ENCODE data around the gene MSH6. TPM values are rescaled to one million over a fixed set of nuclear protein-coding genes. Genes with fewer than 3 reads are reported as not detected.
"Not testable (repeated sequence)": the region's sequence is repeated elsewhere in the genome, so short reads cannot be mapped to it uniquely, and the experiment has no call there.

Gene MSH6
- total RNA-seq, 2 experiments from 2014 or later = 119 to 166 TPM

GRCh38 chr2:47843407-47843806 is 60.5 kb downstream of the MSH6 start:
- CTCF ChIA-PET = interaction anchor here (0.6 to 1.2 kb wide), 4 partner anchors 14 to 59 kb away, joined by 3 to 5 read pairs (median 4); no protein-coding TSS in a partner anchor

GRCh38 chr2:47844162-47844561 is 61.2 kb downstream of the MSH6 start:
- ChIA-PET CTCF (interaction anchor here (0.6 kb wide), 1 partner anchor 58 kb away, joined by 4 read pairs; no protein-coding TSS in a partner anchor), POLR2A (no interaction called here)
- intact Hi-C loops (cut with DNase I, micrococcal nuclease) = no loop called here
- Mint-ChIP-seq H3K27me3 (no peaks in the 10 kb centered on the region), H3K27ac (peak overlapping the region; percentile 2), H3K36me3 (ENCODE audit: low read depth) (peaks cover 10% of the 10 kb centered on the region), H3K9me3 (ENCODE audit: low read depth) (no peaks in the 10 kb centered on the region), H3K4me1 (peaks cover 35% of the 10 kb centered on the region), H3K4me3 (no peak overlapping the region)
- DNase-seq (no peak), ATAC-seq (no peak)

More at GRCh38 chr2:47843407-47843806, 60.5 kb downstream of the MSH6 start:
- Mint-ChIP-seq H3K27ac (no peak overlapping the region), H3K4me1 (peaks cover 35% of the 10 kb centered on the region), H3K9me3 (ENCODE audit: low read depth) (no peaks in the 10 kb centered on the region), H3K27me3 (no peaks in the 10 kb centered on the region), H3K36me3 (ENCODE audit: low read depth) (peaks cover 14% of the 10 kb centered on the region), H3K4me3 (no peak overlapping the region)
- POLR2A ChIA-PET = no interaction called here
- DNase-seq (no peak), ATAC-seq (no peak)
- intact Hi-C loops (cut with DNase I, micrococcal nuclease) = no loop called here

- intact Hi-C loops (cut with DNase I, micrococcal nuclease) = no loop called here
- peaks cover 8% of the 10 kb centered on the region for H3K36me3 Mint-ChIP-seq (ENCODE audit: low read depth)
- no peak for DNase-seq
- ChIA-PET POLR2A (no interaction called here), CTCF (interaction anchor here (0.7 to 0.8 kb wide), 2 partner anchors 402 to 1928 kb away, joined by 3 read pairs; no protein-coding TSS in a partner anchor)
- no peaks in the 10 kb centered on the region for H3K27me3 Mint-ChIP-seq
- H3K27ac Mint-ChIP-seq = no peak overlapping the region
- peaks cover 44% of the 10 kb centered on the region for H3K4me1 Mint-ChIP-seq
- H3K4me3 Mint-ChIP-seq = no peak overlapping the region
- ATAC-seq = no peak
- H3K9me3 Mint-ChIP-seq (ENCODE audit: low read depth) = no peaks in the 10 kb centered on the region
Observed at GRCh38 chr2:47849368-47849767, 66.4 kb downstream of the MSH6 start.

- Mint-ChIP-seq H3K36me3 (ENCODE audit: low read depth) (peaks cover 8% of the 10 kb centered on the region), H3K4me3 (no peak overlapping the region), H3K27me3 (no peaks in the 10 kb centered on the region), H3K4me1 (peaks cover 39% of the 10 kb centered on the region), H3K27ac (peak overlapping the region; percentile 21), H3K9me3 (ENCODE audit: low read depth) (no peaks in the 10 kb centered on the region)
- intact Hi-C loops (cut with DNase I, micrococcal nuclease) = no loop called here
- DNase-seq = no peak
- ChIA-PET CTCF (interaction anchor here (1.1 to 1.2 kb wide), 2 partner anchors 8 to 10 kb away, joined by 3 read pairs; no protein-coding TSS in a partner anchor), POLR2A (no interaction called here)
- ATAC-seq = peak; percentile 26
Observed at GRCh38 chr2:47850198-47850597, 67.3 kb downstream of the MSH6 start.

- H3K27me3 Mint-ChIP-seq; POLR2A ChIA-PET; DNase-seq; H3K4me3 Mint-ChIP-seq; H3K27ac Mint-ChIP-seq; H3K36me3 Mint-ChIP-seq (ENCODE audit: low read depth); ATAC-seq; intact Hi-C loops (cut with DNase I, micrococcal nuclease); H3K9me3 Mint-ChIP-seq (ENCODE audit: low read depth): not testable (repeated sequence)
- H3K4me1 Mint-ChIP-seq = peaks cover 58% of the 10 kb centered on the region
- CTCF ChIA-PET = interaction anchor here (0.9 to 1.3 kb wide), 3 partner anchors 10 to 36 kb away, joined by 4 to 5 read pairs (median 4); no protein-coding TSS in a partner anchor
Observed at GRCh38 chr2:47853067-47853777, 70.3 kb downstream of the MSH6 start.

Other genes starting within 250 kb of the MSH6 start
- under 1 TPM; 0.19 to 0.25 TPM for gene KCNK12, start 212.2 kb upstream of the MSH6 start, total RNA-seq
- gene FBXO11, start 123.4 kb downstream of the MSH6 start, total RNA-seq = 10 to 100 TPM; 33.0 to 40.3 TPM